ENCODE results near the gene PRPH.

Gene PRPH

DNA sequence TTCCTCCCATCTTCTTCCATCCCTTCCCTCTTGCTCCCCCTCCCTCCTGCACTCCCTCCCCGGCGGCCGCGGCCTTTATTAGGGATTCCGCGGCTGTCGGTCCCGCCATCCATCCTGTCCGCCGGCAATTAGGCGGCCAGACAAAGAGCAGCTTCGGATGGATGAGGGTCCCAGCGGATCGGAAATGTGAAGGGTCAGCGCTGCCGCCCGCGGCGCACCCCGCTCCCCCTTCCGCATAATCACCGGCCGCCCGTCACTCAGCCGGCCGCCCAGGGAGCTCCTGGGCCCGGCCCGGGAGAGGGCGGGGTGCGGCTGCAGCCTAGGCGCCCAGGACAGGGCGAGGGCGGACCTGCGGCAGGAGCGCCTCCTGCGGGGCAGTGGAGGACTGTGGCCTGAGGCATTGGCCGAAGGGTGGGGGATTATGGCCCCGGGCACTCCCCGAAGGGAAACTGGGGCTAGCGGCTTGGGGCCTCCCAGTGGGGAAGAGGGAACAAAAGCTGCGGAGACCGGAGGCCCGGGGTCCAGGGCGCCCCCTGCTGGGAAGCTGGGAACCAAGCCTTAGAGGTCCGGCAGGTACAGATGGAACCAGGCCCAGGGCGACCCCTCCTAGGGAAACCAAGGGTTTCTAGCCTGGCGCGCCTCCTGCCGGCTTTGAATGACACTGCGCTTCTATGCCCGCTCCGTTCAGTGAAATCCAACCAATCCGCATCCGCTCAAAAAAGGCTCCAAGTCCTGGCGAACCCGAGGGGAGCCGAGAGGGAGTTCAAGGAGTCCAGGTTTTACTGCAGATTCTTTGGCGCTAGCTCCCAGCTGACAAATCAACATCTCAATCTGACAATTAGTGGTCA lies 47.3 kb downstream of the PRPH start:
- TF ChIP-seq, protein P1, sequence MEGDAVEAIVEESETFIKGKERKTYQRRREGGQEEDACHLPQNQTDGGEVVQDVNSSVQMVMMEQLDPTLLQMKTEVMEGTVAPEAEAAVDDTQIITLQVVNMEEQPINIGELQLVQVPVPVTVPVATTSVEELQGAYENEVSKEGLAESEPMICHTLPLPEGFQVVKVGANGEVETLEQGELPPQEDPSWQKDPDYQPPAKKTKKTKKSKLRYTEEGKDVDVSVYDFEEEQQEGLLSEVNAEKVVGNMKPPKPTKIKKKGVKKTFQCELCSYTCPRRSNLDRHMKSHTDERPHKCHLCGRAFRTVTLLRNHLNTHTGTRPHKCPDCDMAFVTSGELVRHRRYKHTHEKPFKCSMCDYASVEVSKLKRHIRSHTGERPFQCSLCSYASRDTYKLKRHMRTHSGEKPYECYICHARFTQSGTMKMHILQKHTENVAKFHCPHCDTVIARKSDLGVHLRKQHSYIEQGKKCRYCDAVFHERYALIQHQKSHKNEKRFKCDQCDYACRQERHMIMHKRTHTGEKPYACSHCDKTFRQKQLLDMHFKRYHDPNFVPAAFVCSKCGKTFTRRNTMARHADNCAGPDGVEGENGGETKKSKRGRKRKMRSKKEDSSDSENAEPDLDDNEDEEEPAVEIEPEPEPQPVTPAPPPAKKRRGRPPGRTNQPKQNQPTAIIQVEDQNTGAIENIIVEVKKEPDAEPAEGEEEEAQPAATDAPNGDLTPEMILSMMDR (IDR thresholded peaks at IDR 0.05; ENCODE audit: low read depth, low read length): peak; percentile 82
- peak overlapping the region; percentile 47 to 49 for H3K4me3 ChIP-seq (replicated peaks in 1 of 2; ENCODE audit: low read depth in 2 of 2, low read length in 2 of 2)
- DNase-seq (ENCODE audit: low read depth in 2 of 2): peak; percentile 79 to 80

DNA sequence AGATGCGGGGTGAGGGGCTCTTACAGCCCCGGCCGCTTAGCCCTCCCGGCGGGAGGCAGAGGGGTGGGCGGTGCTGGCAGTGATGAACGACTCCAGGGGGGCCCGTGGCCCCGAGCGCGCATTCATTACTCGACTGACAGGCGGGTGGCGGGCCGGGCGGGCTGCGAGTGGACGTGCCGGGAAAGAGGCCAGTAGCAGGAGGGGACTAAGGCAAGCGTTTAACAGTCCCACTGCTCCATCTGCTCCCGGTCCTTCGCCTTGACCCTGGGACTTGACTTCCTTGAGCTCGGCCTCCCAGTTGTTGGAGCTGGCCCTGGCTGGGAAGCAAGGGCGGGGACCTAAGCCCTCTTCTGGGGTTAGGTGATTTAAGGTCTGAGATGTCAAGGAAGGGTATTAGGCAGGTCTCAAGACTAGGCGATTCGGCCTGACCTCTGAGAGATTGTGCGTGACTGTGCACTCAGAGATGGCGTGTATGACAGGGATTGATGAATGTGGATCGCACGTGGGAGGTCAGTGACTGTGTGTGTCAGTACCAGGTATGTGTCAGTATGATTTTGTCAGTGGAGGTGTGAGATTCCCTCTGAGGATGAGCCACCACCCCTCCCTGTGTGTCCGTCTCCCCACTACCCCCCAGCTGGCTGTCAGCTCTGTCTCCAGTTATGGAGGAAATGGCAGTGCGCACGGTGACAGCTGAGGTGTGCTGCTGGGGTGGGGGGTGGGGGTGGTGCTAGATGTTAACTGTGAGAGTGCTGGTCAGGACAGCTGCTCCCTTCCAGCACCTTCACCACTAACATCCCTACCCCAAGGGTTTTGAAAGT lies 48.2 kb downstream of the PRPH start:
- peak overlapping the region; percentile 47 to 49 for H3K4me3 ChIP-seq (replicated peaks in 1 of 2; ENCODE audit: low read depth in 2 of 2, low read length in 2 of 2)
- DNase-seq (ENCODE audit: low read depth in 2 of 2): no peak

GRCh38 chr12:49344486-49345050 lies 49.6 kb downstream of the PRPH start:
- TF ChIP-seq, protein P1 (IDR thresholded peaks at IDR 0.05; ENCODE audit: low read depth, low read length): no peak
- H3K4me3 ChIP-seq (replicated peaks in 1 of 2; ENCODE audit: low read depth in 2 of 2, low read length in 2 of 2): peak overlapping the region in 1 of 2 donors; percentile 21
- no peak for DNase-seq (ENCODE audit: low read depth in 2 of 2)

More for the DNA sequence above, 48.2 kb downstream of the PRPH start:
- TF ChIP-seq, protein P1 (IDR thresholded peaks at IDR 0.05; ENCODE audit: low read depth, low read length): no peak

DNA sequence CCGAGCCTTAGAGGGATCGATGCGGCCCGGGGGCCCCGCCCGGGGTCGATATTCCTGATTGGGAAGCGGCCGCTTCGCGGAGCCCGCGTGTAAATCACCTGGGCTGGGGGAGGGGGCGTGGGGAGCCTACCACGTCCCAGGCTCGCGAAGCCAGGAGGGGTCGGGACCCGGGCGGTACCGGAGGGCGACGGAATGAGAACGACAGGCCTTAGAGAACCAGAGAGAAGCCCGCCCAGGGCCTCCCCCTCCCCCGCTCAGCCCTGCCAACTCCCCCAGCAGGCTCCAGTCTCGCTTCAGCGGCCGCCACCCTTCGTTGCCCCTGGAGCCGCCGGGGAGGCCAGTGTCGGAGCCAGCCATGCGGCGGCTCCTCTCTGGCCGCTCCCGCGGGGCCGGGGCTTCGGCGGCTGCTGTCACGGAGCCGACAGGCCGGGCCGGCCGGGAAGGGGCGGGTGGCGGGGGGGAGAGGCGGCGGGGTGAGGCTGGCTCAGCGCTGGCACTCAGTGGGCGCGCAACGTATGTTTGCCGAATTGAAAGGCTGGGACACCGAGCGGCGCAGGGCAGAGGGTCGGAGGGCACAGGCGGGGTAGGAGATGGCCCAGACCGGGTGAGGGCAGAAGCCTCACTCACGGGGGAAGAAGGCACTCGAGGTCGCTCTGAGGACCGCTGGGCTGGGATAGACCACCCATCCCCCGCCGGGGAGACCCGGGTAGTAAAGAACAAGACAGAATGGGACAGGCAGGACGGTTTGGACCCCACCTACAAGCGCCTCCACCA lies 50.3 kb downstream of the PRPH start:
- TF ChIP-seq, protein P1 (IDR thresholded peaks at IDR 0.05; ENCODE audit: low read depth, low read length): no peak
- DNase-seq (ENCODE audit: low read depth in 2 of 2): no peak
- H3K4me3 ChIP-seq (replicated peaks in 1 of 2; ENCODE audit: low read depth in 2 of 2, low read length in 2 of 2): peak overlapping the region; percentile 39 to 42

GRCh38 chr12:49345825-49346658 lies 51.1 kb downstream of the PRPH start:
- peak overlapping the region; percentile 39 to 42 for H3K4me3 ChIP-seq (replicated peaks in 1 of 2; ENCODE audit: low read depth in 2 of 2, low read length in 2 of 2)
- TF ChIP-seq, protein P1 (IDR thresholded peaks at IDR 0.05; ENCODE audit: low read depth, low read length): no peak
- no peak for DNase-seq (ENCODE audit: low read depth in 2 of 2)
